HepG2 (cell line): ENCODE results near the gene FRMD1.

ENCODE experiments used
- CEBPZ ChIP-seq: IDR thresholded peaks from 2 replicates; pipeline ENCODE4 v1.6.1; 2012; ENCODE audit warnings: low read length, improper control_type of control experiment
- CTCF ChIP-seq: sonication (generic); formaldehyde crosslinking; IDR thresholded peaks from 2 replicates; pipeline ENCODE4 v1.5.0; 2020; ENCODE audit warnings: mild to moderate bottlenecking, missing genetic modification reagents, moderate library complexity
- HNRNPK ChIP-seq: fragments of 200-400 bp; formaldehyde crosslinking; IDR thresholded peaks from 2 replicates; pipeline ENCODE4 v1.6.1; 2018; ENCODE audit warnings: low read length, low read depth, moderate library complexity, mild to moderate bottlenecking; ENCODE audit not compliant: poor library complexity, severe bottlenecking
- KMT2A ChIP-seq: sonication (generic); formaldehyde crosslinking; IDR thresholded peaks from 2 replicates; pipeline ENCODE4 v1.4.0; 2020; ENCODE audit warnings: missing genetic modification reagents
- MXD3 ChIP-seq: IDR thresholded peaks from 2 replicates; pipeline ENCODE4 v1.6.1; 2016; ENCODE audit warnings: mild to moderate bottlenecking, missing biosample characterization, missing genetic modification reagents
- MXI1 ChIP-seq: IDR thresholded peaks from 3 replicates; pipeline ENCODE4 v1.6.1; 2012; ENCODE audit warnings: low read depth, low read length, inconsistent platforms, borderline replicate concordance
- POLR2A ChIP-seq, 2 experiments: IDR thresholded peaks; 2 replicates each; pipeline ENCODE4 v1.6.1; 2011; ENCODE audit warnings: low read depth in 2 of 2, low read length in 2 of 2, mild to moderate bottlenecking in 1 of 2, moderate library complexity in 1 of 2; ENCODE audit not compliant: insufficient read depth in 1 of 2
- SMAD1 ChIP-seq: sonication (generic); formaldehyde crosslinking; IDR thresholded peaks from 2 replicates; pipeline ENCODE4 v1.4.0; 2020; ENCODE audit warnings: missing genetic modification reagents, low read depth, mild to moderate bottlenecking, borderline replicate concordance
- U2AF2 ChIP-seq: fragments of 200-400 bp; formaldehyde crosslinking; IDR thresholded peaks from 2 replicates; pipeline ENCODE4 v1.6.1; 2017; ENCODE audit warnings: low read depth, mild to moderate bottlenecking, low read length
- ZNF253 ChIP-seq: sonication (generic); formaldehyde crosslinking; IDR thresholded peaks from 2 replicates; pipeline ENCODE4 v1.8.0; 2022; ENCODE audit warnings: mild to moderate bottlenecking, missing genetic modification reagents, borderline replicate concordance
- ZZZ3 ChIP-seq: sonication (generic); formaldehyde crosslinking; IDR thresholded peaks from 2 replicates; pipeline ENCODE4 v1.4.0; 2020; ENCODE audit warnings: missing genetic modification reagents, mild to moderate bottlenecking, borderline replicate concordance
- TF ChIP-seq, protein P1 (sequence below): sonication (generic); formaldehyde crosslinking; IDR thresholded peaks from 2 replicates; pipeline ENCODE4 v1.5.1; 2020; ENCODE audit warnings: missing genetic modification reagents, mild to moderate bottlenecking, borderline replicate concordance

DNA sequence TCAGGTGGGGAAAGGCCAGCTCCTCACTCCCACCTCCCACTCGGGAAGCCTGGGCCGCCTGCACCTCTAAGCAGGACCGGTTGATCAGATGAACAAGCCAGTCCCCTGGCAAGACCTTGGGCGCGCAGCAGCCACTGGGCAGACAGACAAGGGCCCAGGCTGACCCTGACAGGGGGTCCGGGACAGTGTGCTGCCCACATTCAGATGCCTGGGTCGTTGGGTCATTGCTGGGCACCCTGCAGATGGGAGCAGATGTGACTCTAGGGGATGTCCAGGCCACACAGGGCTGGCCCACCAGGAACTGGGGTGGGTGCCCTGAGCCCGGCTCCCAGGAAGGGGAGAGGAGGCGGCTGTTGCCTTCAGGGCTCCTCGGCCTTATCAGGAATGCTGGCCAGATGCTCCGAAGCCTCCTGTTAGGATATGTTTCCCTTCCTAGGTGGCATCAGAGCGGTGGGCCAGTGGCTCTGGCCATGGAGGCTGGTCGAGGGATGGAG, 17.3 kb upstream of the FRMD1 start:
- TF ChIP-seq MXI1 (no peak), ZNF253 (CRISPR knock-in tag) (no peak), ZZZ3 (CRISPR knock-in tag) (no peak), HNRNPK (no peak), U2AF2 (no peak), SMAD1 (CRISPR knock-in tag) (no peak), POLR2A (IDR thresholded peaks at IDR 0.05; ENCODE audit: insufficient read depth in 1 of 2, low read depth in 2 of 2, low read length in 2 of 2) (no peak), CTCF (CRISPR knock-in tag) (no peak), KMT2A (CRISPR knock-in tag) (no peak), CEBPZ (no peak), MXD3 (no peak)
- TF ChIP-seq, protein P1, sequence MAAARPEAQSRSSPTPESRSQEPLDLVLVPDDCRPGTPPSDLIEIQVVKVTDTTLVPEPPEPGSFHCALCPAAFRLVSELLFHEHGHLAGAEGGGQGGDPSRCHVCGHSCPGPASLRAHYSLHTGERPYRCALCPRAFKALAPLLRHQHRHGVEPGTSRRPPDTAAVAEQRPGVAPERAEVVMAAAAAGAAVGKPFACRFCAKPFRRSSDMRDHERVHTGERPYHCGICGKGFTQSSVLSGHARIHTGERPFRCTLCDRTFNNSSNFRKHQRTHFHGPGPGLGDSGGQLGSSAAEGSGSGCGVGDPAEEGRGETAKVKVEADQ (CRISPR knock-in tag) = no peak
